HG03135 (cell line): ENCODE measurements around the gene CALML4.
"Not testable (repeated sequence)": the region's sequence is repeated elsewhere in the genome, so short reads cannot be mapped to it uniquely, and the experiment has no call there.

Experiments used
- ATAC-seq: cut with Tn5 transposase; IDR thresholded peaks from one replicate; pipeline ENCODE4 v1.9.1; 2021; ENCODE audit warnings: mild to moderate bottlenecking, moderate library complexity; ENCODE audit not compliant: unreplicated experiment

Gene CALML4

GRCh38 chr15:68192804-68193486 is 12.2 kb downstream of the CALML4 start:
- no peak for ATAC-seq

- no peak for ATAC-seq
These were observed 13.0 kb downstream of the CALML4 start for GRCh38 chr15:68192117-68192516.

GRCh38 chr15:68191555-68191954 is 13.6 kb downstream of the CALML4 start:
- no peak for ATAC-seq

DNA sequence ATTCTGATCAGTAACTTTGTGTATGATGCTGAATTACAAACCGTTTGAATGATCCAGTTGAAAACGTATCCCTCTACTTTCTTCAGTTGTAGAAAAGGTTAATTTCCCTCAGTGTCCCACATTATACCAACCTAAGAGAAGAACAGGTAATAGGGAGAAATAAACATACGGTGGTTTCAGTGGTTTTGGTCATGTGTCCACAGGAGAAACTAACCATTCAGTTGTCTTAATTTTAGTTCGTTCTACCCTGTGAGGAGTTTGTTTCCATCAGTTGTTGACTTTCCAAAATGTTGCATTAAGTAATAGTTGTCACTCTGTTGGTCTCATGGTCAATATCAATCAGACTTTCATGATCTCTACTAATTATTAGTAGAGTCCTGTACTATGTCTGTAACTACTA is 15.1 kb downstream of the CALML4 start:
- ATAC-seq, result no peak

GRCh38 chr15:68188647-68189046 is 16.5 kb downstream of the CALML4 start:
- no peak for ATAC-seq

DNA sequence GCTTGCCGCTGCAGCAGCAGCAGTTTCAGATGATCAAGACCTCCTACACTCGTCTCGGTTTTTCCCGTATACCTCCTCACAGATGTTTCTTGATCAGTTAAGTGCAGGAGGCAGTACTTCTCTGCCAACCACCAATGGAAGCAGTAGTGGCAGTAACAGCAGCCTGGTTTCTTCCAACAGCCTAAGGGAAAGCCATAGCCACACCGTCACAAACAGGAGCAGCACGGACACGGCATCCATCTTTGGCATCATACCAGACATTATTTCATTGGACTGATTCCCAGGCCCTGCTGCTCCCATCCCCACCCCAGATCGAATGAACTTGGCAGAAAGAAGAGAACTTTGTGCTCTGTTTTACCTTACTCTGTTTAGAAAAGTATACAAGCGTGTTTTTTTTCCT is 17.6 kb downstream of the CALML4 start:
- no peak for ATAC-seq

DNA sequence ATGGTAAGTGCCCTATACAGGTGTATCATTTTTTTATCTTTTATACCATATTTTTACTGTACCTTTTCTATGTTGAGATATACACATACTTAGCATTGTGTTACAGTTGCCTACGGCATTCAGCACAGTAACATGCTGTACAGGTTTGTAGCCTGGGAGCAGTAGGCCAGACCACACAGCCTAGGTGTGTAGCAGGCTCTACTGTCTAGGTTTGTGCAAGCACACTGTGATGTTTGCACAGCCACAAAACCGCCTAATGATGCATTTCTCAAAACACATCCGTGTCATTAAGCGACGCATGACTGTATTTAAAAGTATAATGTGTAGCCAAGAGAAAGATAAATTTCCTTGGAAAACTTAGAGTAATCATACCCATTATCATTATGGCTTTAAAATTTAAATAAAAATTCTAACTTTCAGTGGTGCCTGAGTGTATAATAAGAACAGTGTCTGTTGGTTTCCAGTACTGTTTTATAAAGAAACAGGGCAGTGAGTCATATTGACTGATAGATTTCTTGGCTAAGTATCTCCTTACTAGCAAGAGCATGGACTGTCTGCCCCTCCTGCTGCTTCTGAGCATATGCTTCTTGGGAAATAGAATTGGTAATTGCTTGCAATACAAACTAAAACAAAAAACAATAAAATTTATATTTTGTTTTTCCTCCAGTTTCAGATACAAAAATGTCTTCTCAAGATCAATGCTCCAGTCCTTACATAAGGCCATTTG is 18.3 kb downstream of the CALML4 start:
- no peak for ATAC-seq

GRCh38 chr15:68184616-68185480 is 20.3 kb downstream of the CALML4 start:
- ATAC-seq, result no peak

GRCh38 chr15:68183616-68184315 is 21.4 kb downstream of the CALML4 start:
- no peak for ATAC-seq

- no peak for ATAC-seq
These were observed 27.4 kb downstream of the CALML4 start for GRCh38 chr15:68177742-68178141.

GRCh38 chr15:68176601-68177000 is 28.5 kb downstream of the CALML4 start:
- no peak for ATAC-seq

DNA sequence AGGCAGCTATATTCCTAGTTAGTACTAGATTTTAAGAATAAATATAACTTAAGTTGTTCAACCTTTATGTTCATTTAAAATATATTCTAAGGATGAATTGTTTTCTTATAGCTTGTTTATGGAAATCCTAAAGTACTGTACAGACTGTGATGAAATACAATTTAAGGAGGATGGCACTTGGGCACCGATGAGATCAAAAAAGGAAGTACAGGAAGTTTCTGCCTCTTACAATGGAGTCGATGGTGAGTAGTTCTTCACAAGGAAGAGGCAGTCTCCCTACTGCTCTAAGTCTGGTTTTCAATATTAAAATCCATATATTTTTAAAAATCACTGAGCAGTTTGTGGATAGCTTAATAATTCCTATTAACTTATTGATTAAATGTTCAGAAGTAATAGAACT is 29.6 kb downstream of the CALML4 start:
- ATAC-seq, result no peak

DNA sequence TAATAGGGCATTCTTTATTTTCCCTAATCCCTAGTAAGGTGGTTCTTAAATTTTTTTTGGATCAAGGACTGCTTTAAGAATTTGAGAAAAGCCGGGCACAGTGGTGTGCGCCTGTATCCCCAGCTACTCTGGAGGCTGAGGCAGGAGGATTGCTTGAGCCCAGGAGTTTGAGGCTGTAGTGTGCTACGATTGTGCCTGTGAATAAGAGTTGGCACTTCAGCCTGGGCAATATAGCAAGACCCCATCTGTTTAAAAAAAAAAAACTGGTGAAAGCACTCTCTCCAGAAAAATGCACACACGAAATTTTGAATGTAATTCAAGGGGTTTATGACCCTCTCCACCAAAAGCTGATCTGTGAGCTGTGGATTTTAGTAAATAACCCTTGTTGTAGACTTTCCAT is 32.0 kb downstream of the CALML4 start:
- ATAC-seq, result no peak

DNA sequence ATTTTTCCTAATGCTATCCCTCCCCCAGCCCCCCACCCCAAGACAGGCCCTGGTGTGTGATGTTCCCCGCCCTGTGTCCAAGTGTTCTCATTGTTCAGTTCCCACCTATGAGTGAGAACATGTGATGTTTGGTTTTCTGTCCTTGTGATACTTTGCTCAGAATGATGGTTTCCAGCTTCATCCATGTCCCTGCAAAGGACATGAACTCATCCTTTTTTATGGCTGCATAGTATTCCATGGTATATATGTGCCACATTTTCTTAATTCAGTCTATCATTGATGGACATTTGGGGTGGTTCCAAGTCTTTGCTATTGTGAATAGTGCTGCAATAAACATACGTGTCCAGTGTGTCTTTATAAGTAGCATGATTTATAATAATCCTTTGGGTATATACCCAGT is 33.1 kb downstream of the CALML4 start:
- ATAC-seq, result not testable (repeated sequence)

DNA sequence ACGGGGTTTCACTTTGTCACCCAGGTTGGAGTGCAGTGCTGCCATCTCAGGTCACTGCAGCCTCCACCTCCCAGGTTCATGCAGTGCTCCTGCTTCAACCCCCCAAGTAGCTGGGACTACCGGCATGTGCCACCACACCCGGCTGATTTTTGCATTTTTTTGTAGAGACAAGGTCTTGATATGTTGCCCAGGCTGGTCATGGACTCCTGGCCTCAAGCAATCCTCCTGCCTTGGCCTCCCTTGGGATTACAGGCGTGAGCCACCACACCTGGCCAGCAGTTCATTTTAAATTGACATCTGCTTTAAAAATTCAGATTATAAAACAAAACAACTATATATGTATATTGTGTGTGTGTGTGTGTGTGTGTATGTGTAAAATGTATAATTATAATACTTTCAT is 38.3 kb downstream of the CALML4 start:
- ATAC-seq, result no peak

DNA sequence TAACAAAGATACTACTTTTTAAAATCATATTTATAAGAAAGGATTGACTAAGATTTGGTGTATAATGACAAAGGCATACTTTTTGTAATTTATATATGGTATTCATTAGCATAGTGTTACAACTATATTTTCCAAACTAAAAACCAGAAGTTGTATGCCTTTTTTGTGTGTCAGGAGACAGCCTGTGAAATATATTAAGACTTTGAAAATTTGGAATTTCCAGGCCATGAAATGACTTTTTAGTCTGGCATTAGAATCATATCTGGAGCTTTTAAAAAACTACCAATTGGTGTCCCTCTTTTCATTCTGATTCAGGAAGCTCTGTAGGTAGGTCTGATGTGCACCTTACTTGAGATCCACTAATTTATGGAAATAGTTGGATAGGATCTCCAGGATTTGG is 41.9 kb downstream of the CALML4 start:
- ATAC-seq, result no peak

DNA sequence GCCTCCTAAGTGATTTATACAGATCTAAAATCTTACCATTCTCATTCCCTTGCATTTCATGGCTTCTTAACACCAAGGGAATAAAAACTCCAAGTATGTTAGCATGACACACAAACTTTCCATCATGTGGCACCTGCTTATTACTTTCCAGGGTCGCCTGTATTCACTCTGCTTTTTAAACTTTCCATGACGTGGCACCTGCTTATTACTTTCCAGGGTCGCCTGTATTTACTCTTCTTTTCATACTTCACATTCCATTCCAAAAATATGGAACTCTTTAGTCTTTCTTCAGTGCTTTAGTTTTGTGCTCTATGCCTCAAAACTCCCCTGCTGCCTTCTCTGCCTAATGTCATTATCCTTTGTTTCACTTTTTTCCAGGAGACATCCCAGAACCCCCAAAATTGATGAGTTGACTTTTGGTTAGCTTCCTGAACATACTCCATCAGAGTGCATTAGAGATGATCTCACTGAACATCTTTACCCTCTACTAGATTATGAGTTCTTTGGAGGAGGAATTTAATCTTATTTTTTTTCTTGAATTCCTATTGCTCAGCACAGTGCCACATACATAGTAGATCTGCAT is 47.0 kb downstream of the CALML4 start:
- no peak for ATAC-seq

GRCh38 chr15:68157074-68157473 is 48.1 kb downstream of the CALML4 start:
- ATAC-seq, result no peak

GRCh38 chr15:68154923-68155559 is 50.1 kb downstream of the CALML4 start:
- no peak for ATAC-seq

DNA sequence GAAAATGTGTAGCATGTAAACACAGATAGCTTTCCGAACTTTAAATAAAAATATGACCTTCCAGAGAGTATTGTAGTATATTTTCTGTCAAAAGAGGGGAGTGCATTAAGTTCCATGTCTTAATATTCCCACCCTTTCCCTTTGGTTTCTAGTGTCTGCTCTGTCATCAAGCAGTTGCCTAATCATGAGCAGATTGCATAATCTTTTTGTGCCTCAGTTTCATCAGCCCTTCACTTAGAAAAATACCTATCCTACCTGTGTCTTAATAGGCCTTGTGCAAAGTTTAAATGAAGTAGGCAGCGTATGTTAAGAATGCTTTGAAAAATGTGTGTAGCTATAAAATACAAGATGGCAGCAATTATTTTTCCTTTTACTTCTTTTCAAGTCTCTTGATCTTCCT is 52.8 kb downstream of the CALML4 start:
- ATAC-seq, result no peak
